SH-SY5Y (cell line): Measurements from ENCODE around the gene JAKMIP1.

Experiments used
- GATA2 ChIP-seq: IDR thresholded peaks from 2 replicates; pipeline ENCODE4 v1.6.1; 2011; ENCODE audit warnings: mild to moderate bottlenecking, low read depth, low read length
- GATA3 ChIP-seq: IDR thresholded peaks from 2 replicates; pipeline ENCODE4 v1.6.1; 2011; ENCODE audit warnings: low read depth, mild to moderate bottlenecking, low read length, moderate library complexity

DNA sequence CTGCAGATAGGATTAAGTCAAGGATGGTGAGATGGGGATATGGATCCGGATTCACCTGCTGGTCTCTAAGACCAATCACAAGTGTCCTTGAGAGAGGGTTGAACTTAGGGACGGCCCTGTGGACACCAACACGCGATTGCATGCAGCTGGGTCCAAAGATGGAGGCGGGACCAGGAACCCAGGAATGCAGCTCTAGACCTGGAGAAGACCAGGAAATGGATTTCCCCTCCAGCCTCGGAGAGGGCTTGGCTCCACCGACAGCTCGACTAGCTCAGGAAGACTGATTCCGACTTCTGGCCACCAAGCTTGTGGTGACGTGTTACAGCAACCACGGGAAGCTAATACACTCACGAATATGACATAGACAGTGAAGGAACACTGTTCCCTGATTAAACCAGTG is 186.8 kb downstream of the JAKMIP1 start:
- TF ChIP-seq GATA2 (no peak), GATA3 (no peak)
